Measurements from ENCODE around the gene TMEM163.

DNA sequence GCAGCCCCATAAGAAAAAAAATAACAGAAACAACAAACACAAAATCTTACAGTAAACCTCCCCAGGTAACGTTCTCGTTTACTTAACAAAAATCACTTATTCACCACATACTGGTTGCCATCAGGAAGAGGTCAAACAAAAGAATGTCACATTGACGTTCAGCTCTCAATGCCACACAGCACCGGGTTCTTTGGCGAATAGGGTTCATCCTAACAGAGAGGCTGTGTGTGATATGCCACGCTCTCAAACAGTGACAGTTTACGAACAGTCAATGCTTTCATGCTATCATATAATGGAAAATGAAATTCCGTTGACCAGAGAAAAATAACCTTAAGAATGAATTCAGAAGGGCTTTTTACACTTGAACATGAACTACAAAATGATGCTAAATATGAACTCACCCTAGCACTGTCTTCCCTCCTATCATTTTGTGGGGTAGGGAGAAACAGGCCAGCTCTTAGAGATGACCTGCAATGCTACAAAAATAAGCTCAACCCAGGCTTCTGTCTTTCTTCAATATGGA is 2.0 kb downstream of the TMEM163 start:
- TF ChIP-seq POLR2AphosphoS5 (IDR thresholded peaks at IDR 0.05): no peak
- TF ChIP-seq CTCF (IDR thresholded peaks at IDR 0.05): no peak
